HG02970 (cell line): ENCODE results near the gene RNU1-4.
"Not testable (repeated sequence)": the region's sequence is repeated elsewhere in the genome, so short reads cannot be mapped to it uniquely, and the experiment has no call there.

Experiments used
- ATAC-seq: cut with Tn5 transposase; IDR thresholded peaks from one replicate; pipeline ENCODE4 v1.9.1; 2021; ENCODE audit warnings: mild to moderate bottlenecking, moderate library complexity, moderate number of reproducible peaks; ENCODE audit not compliant: unreplicated experiment, low FRiP score

The RNU1-4 gene

DNA sequence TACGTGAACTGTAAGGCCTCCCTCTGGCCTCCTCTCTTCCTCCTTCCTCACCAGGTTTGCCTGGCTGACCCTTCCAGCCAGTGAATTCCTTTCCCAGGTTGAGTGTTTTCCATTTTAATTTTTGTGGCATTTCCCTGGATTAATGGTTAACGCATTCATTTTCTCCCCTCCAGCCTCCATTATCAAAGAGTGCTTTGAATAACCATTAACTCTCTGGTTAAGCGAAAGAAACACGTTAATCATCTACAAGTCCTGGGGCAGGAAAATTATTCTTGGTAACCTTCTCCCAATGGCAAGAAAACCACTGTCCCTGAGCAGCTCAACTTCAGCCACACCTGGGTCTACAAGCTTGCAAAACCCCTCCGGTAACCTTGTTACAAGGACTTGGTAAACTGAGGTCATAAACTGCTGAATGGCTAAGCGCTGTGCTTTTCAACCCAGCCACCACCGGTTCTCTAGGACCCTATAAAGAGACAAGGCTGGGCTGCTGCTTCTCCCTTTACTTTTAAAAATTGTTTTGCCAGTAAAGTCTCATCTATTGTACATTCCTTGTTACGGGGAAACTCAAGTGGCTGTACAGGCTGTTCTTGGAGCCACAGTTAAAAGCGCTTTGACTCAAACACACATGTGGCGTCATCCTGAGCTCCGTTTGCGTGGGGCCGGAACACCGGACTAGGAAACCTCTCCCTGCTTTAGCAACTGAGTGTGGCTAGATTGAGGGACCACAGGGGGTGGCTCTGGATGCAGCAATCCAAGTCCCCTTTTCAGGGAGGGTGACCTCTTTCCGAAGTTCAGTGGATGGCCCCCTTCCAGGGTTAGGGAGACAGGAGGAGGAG lies 24.7 kb downstream of the RNU1-4 start:
- ATAC-seq, result not testable (repeated sequence)

DNA sequence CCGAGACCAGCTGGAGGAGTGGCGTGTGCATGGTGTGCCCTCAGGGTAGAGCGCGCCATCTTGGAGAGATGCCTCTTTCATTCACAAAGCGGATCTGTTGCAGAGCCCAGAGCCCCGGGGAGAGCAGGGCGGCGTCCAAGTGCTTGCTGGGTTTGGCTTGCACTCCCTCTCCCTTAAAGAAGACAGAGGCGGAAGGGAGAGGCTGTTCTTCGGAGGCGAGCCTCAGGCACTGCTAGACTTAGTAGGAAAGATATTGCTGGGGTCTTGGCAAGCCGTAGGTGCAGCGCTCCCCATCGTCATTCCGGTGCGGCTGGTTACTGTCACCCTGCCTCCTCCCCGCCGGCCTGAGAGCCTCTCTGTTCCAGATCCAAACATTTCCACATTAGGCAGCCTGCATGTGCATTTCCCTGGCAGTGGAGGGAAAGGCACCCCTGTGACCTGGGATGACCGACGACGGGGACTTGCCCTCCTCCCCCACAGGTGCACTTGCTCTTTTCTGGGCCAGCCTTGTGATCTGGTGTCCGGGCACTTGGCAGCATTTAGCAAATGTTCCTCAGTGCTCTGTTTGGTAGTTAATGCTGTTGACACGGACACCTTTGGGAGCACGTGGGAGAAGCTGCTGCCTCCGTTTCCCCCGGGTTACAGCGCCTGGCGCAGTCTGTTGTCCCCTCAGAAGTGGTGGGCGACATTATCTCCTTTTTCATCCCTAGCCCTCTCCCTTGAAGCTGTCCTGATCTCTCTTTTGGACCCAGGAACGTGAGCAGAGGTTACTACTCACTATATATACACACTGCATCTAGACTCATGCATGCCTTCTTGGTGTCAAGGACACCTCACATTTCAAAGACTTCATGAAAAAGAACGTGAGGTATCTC lies 25.7 kb downstream of the RNU1-4 start:
- not testable (repeated sequence) for ATAC-seq

DNA sequence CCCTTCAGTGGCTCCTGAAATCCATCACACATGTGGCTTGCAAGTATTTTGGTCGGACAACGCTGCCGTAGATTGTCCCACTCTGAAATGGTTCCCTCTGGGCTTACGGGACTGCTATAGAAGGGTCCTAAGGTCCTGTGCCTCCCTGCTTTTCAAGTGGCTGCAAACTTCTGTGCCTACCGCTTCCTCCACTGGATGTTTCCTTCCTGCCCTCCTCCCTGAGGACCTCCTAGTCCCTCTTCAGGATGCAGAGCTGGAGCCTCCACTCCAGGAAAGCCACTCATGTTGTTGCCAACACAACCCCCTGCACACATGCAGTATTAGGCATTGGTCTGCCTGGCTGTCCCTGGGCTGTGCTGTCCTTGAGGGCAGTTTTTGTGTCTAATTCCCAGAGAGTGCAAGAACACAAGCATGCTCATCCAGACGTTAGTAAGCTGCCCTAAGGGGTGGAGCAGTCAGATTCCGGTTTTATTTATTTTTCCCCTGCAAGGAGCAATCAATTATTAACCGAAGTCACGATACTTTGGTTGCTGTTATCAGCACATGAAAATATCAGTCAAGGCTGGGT lies 26.5 kb downstream of the RNU1-4 start:
- not testable (repeated sequence) for ATAC-seq

DNA sequence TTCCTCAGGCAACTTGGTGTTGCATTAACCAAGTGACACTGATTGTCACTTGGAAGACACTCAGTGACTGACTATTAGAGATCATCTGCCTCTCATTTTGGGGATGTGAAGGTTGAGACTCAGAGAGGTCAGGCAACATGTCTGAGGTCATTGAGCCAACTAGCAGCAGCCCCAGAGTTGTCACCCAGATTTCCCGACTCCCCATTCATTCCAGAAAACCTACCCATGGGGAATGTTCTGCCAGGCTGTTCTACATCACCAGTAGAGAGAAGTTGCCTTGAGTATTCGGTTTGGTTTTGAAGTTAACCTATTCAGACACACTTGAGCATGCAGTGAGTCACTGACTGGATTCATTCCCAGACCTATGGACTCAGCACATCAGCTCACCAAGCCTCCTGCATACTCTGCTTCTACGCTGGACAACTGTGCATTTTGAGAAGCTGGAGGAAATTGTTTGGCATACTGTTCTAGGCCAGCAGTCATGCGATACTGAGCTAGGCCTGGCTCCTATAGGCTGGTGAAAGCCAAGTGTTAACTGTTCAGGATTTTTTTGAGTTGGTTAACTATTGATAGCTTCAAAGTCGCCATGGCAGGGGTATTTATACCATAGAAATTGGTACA lies 29.9 kb downstream of the RNU1-4 start:
- not testable (repeated sequence) for ATAC-seq

DNA sequence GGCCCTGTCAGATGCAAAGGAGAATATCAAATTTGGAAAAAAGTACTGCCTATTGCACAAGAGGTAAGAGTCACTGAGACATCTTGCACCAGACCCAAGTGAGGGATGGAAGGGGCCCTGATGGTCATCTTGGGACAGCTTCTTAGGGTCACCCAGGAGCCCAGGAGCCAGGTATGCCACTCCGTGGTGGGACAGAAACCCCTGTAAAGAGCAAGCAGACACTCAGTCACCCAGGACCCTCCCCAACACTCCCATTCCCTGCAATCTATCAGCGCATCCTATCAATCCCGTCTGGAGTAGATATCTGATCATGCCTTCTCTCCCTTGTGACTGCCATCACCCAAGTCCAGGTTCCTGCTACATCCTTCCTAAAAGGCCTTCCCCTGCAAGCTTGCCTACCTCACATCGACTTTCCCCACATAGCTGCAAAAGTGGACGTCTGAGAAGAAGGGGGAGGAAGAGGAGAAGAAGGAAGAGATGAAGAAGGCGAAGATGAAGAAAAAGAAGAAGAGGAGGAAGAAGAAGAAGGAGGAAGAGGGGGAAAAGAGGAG lies 30.7 kb downstream of the RNU1-4 start:
- ATAC-seq, result not testable (repeated sequence)

DNA sequence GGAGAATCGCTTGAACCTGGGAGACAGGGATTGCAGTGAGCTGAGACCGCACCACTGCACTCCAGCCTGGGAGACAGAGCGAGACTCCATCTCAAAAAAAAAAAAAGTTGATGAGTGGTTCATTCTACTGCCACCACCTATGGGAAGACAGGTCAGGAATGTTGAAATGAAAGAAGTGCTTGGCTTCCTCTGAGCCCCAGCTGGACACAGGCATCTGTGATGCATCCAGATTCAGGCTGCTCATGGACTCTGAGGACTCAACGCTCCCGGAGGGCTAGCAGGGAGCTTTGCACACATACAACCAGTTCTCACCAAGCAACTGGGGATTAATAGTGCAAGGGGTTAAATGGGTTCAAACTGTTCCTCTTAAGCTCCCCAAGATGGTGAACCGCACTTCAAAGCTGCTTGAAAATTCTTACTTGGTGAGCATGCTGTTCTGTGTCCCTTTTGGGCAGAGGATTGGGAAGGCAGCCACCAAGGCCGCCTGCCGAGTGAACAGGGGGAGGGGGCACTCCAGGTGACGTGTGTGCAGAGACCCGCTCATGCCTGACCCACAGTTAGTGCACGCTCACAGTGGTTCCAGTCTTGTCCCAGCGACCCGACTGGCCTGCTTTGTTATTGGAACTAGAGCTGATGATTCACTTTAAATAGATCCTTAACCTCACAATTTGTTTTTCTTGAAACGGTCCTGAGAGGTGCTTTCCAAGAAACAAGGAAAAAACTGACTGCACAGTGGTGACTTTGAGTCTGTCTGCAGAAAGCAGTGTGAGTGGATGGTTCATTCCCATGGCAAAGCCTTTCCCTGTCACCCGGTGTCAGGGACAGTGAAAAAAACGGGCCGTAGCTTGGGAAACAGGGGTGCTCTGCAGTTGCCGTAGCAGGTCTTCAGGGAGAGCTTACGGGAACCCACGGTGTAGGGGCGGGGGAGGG lies 32.2 kb downstream of the RNU1-4 start:
- not testable (repeated sequence) for ATAC-seq

DNA sequence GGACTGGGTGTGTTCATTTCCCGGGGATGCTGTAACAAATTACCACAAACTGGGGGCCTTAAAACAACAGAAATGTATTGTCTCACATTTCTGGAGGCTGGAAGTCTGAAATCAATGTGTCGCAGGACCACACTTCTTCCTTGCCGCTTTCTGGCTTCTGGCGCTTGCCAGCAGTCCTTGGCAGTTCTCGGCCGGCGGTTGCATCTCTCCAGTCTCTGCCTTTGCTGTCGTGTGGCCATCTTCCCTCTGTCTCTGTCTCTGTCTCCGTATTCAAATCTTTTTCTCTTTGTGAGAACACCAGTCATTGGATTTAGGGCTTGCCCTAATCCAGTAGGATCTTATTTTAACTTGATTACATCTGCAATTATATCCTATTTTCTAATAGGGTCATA lies 32.9 kb downstream of the RNU1-4 start:
- not testable (repeated sequence) for ATAC-seq

DNA sequence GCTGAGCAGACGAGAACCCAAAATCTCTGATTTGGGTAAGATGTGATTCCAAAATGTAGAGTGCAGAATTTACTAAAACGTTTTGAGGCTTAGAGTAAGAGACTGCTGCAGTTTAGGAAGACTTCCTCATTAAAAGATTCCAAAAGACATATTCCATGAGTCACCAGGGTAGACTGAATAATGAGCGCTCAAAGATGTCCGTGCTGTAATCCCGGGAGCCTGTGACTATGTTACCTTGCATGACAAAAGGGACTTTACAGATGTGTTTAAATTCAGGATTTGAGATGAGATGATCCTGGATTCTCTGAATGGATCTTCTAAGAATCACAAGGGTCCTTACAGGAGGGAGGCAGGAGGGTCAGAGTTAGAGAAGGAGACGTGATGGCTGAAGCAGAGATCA lies 33.4 kb downstream of the RNU1-4 start:
- ATAC-seq, result not testable (repeated sequence)

DNA sequence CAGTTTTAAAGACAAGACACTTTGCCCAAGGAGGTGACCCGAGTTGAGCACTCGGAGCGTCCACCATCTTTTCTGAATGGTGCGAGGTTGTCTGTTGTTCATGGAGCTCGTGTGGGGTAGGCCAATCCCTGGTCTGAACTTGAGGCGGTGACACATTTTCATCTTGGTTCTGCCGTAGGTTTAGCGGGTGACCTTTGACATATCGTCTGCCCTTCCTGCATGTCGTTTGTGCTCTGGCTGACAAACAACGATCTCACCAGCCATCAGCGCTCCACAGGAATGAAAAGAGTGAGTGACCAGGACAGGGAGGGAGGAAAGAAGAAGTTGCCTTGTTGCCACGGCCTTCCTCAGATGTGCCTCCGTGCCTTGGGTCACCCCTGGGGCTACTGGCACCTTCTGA lies 34.5 kb downstream of the RNU1-4 start:
- not testable (repeated sequence) for ATAC-seq

DNA sequence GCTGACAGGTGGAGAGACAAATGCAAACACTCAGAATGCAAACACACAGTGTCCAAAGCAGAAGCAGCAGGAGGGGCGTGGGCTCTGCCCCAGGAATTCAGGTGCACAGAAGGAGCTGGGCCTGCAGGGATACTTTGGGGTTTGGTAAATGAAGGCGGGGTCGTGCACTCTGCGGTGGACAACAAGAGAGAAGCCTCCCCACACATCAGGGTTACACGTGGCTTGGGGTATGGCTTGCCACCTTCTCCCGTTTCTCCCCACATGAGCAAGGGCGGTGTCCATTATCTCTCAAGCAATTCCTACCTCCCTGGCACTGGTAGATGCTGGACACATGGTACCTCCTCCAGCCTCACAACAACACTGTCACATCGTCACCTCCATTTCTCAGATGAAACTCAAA lies 35.0 kb downstream of the RNU1-4 start:
- ATAC-seq, result not testable (repeated sequence)

DNA sequence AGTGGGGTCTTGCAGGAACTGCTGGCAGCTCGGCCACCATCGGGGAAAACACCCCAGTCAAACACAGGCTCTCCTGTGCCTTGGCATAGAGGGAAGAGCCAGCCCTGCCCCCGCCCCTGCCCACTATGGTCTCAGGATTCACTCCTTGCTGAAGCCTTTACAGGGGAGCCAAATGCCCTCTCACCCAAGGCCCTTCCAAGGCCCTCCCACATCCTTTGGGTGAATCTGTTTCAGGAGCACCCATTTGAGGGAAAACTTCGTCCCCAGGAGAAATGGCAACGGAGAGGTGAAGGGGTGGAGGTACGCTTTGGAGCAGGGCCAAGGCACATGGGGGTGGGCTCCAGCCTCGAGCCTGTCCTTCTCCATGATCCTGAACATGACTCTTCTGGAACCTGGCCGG lies 35.9 kb downstream of the RNU1-4 start:
- ATAC-seq, result not testable (repeated sequence)

DNA sequence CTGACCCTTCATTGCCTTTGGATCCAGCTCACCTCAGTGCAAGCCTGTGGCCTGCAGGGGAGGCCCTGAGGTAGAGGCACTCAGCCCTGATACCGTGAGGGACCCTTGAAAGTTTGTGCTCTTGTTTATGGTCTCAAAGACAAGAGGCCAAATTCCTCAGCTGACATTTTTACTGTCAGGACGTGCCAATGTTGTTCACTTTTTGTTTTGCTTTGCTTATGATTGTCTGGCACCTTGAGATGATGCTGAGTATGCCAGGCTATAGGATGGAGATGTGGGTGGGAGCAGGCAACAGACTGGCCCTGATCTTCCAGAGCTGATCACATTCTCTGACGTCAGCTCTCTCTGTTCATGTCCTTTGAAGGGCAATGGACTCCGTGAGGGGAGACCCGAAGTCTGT lies 36.5 kb downstream of the RNU1-4 start:
- ATAC-seq, result not testable (repeated sequence)

DNA sequence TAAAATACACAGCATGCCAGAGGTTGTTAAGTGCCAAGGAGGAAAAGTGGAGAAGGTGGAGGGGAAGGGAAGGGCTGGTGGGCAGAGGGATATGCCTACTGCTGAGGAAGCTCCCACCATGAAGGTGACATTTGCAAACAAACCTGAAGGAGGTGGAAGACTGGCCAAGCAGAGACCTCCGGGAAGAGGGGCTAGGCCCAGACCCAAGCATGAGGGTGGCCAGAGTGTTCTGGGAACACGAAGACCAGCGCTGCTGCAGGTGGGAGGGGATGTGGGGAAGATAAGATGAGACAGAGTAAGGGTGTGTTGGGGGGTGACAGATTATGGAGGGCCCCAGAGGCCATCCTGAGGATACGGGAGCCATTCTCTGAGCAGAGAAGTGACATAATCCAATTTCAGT lies 37.5 kb downstream of the RNU1-4 start:
- ATAC-seq, result not testable (repeated sequence)

DNA sequence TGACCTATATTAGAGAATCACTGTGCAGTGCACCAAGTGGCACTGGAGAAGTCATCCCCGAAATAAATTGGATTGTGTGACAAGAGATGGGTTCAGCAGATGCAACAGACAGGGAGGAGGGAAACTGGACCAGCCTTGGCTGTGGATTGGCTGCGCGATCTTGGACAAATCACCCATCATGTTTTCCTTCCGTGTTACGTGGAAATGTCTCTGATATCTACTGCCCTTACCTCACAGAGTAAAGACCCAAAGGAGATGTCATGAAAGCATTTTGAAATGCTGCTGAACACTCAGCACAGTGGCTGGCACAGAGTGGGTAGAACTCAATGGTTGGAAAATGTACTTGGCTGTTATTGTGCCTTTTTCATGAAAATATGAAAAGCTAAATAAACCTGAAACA lies 39.2 kb downstream of the RNU1-4 start:
- ATAC-seq, result not testable (repeated sequence)

DNA sequence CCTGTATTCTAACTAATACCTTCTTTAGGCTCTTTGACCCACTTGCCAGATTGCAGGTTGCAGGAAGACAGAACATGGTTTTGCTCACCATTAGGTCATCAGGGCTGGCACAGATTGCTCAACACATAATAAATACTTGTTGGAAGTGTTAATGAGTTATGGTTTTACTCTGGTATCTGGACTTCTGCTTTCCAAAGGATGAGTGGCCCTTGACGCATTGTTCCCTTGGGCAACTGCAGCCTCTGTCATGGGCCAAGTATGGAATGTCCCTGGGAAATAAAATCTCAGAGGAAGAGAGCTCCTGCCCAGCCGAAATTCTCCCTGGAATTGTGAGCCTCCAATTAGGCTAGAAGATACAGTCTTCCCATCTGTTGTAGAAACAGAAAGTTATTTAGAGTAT lies 40.7 kb downstream of the RNU1-4 start:
- ATAC-seq, result not testable (repeated sequence)

DNA sequence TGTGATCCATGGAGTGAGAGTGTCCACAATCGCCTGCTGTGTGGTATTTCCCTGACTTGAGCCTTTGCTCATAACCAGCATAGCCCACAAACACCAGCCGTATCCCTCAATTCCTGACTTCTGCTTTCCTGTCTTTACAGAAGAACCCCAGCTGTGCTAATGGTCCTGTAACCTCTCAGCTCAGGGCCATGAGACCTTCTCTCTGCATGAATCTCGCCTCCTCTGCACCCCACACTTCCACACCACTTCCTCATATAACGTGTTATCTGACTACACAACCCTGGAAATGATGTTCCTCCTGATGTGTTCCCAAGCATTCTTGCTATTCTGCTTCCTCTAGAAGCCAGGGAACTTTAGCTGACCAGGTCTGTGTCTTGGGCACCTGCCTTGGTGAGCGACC lies 41.3 kb downstream of the RNU1-4 start:
- not testable (repeated sequence) for ATAC-seq

DNA sequence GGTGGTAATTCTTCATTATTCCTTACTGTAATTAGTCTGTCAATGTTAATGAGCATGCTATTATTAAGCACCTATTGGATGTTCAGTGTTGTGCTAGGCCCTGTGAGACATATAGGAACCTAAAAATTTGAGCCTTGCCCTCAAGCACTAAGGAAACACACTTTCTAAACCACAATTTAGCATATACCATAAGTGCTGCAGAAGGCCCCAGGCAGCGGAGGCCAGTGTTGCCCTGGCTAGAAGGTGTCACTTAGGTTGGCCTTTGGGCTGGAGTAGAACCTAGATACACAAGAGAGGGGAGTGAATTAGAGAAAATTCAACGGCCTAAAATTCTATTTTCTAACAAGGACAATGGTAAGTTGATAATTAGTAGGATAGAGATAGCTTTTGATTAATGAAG lies 44.6 kb downstream of the RNU1-4 start:
- not testable (repeated sequence) for ATAC-seq

DNA sequence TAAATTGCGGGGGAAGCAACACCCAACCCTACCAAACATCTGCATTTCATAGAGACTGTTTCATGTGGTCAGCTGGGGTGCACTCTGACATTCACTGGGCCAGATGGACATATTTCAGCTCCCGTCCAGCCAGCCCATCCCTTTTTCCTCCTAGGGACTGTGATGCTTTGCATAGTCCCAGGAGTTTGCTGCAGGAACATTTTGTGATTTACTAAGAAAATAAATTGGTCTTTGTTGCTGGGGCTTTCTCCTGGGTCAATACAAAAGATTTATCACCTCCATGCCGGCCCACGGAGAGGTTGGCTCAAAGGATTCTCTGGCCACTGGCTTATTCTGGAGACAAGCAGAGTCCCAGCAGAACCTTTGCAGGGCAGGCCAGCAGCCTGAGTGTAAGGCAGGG lies 46.0 kb downstream of the RNU1-4 start:
- not testable (repeated sequence) for ATAC-seq

DNA sequence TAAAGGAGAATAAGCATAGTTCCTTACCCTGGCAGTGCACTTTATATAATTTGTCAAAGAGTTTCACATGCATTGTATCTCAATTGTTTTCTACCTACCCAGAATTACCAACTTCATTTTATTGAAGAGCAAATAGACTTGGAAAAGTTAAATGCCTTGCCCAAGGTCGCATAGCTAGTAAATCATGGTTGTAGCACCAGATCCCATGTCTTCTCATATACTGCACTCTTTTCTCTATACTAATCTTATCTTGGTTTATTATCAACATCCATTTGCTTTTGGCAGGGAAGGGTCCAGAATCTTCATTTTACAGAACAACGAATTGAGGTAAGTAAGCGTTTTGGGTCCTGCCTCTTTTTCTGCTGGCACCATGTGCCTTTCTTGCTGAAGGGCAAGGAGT lies 46.9 kb downstream of the RNU1-4 start:
- not testable (repeated sequence) for ATAC-seq
